ENCODE measurements around the gene STK24.

GRCh38 chr13:98504029-98504351 lies 72.9 kb downstream of the STK24 start:
- TF ChIP-seq KDM1A (IDR thresholded peaks at IDR 0.05; ENCODE audit: borderline replicate concordance, low read length) (no peak), CTCF (IDR thresholded peaks at IDR 0.05; ENCODE audit: control extremely low read depth in 1 of 3, insufficient read depth in 1 of 3, low read depth in 1 of 3, low read length in 3 of 3) (no peak), ZNF274 (IDR thresholded peaks at IDR 0.05; ENCODE audit: borderline replicate concordance, extremely low read depth, low read length) (no peak), POLR2A (IDR thresholded peaks at IDR 0.05; ENCODE audit: control extremely low read depth in 1 of 2, low read depth in 2 of 2, low read length in 2 of 2) (no peak), RXRA (IDR thresholded peaks at IDR 0.05; ENCODE audit: insufficient read depth, low read depth, low read length) (no peak), SP1 (IDR thresholded peaks at IDR 0.05; ENCODE audit: low read depth, low read length) (no peak), CEBPB (IDR thresholded peaks at IDR 0.05; ENCODE audit: low read depth, low read length) (no peak), EZH2 (IDR thresholded peaks at IDR 0.05; ENCODE audit: low read depth, low read length, severe bottlenecking) (no peak)
